ENCODE measurements around the gene SEC16A. TPM values are rescaled to one million over a fixed set of nuclear protein-coding genes. Genes with fewer than 3 reads are reported as not detected.
"Not testable (repeated sequence)": the region's sequence is repeated elsewhere in the genome, so short reads cannot be mapped to it uniquely, and the experiment has no call there.

The SEC16A gene
- total RNA-seq, 2 donors from 2014 or later = 35.3 to 75.8 TPM

DNA sequence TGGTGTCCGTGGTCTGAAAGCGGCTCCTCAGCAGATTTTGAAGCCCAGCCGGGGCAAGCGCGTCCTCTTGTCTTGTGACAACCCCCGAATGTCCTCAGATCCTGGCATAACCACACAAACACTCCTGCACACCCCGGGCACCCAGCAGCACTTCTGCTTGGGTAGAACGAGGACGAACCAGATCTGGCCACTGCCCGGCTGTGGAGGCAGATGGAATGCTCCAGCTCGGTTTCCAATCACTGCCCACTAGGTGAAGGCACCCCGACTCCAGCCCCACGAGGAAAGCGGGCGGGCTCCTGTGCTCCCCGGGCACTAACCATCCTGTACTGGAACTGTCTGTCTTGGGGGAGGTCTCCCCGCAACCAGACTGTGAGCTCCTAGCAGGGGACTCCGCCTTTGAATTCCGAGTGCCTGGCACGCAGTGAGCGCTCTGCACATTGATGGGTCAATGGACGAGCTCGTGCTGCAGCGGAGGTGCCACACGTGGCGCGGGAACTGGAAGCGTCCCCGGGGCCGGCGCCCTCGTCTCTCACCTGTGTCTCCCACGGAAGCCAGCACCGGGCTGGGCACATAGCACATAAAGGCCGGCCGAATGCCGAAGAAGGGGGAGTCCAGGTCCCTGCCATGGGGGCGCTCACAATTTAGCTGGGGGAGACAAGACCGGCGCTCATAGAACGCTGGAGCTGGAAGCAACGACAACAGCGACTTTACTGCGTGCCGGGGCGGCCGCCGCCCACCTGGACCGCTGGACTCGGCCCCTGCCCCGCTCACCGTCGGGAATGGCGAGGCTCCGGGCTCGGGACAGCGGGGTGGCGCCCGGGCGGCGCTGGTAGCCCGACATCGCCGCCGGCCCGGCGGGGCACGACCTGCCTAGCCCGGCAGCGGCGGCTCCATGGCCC, 73.0 kb downstream of the SEC16A start:
- TF ChIP-seq POLR2A (IDR thresholded peaks at IDR 0.05) = peak in 1 of 3 donors; percentile 39
- TF ChIP-seq, protein P1, sequence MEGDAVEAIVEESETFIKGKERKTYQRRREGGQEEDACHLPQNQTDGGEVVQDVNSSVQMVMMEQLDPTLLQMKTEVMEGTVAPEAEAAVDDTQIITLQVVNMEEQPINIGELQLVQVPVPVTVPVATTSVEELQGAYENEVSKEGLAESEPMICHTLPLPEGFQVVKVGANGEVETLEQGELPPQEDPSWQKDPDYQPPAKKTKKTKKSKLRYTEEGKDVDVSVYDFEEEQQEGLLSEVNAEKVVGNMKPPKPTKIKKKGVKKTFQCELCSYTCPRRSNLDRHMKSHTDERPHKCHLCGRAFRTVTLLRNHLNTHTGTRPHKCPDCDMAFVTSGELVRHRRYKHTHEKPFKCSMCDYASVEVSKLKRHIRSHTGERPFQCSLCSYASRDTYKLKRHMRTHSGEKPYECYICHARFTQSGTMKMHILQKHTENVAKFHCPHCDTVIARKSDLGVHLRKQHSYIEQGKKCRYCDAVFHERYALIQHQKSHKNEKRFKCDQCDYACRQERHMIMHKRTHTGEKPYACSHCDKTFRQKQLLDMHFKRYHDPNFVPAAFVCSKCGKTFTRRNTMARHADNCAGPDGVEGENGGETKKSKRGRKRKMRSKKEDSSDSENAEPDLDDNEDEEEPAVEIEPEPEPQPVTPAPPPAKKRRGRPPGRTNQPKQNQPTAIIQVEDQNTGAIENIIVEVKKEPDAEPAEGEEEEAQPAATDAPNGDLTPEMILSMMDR (IDR thresholded peaks at IDR 0.05) = no peak

DNA sequence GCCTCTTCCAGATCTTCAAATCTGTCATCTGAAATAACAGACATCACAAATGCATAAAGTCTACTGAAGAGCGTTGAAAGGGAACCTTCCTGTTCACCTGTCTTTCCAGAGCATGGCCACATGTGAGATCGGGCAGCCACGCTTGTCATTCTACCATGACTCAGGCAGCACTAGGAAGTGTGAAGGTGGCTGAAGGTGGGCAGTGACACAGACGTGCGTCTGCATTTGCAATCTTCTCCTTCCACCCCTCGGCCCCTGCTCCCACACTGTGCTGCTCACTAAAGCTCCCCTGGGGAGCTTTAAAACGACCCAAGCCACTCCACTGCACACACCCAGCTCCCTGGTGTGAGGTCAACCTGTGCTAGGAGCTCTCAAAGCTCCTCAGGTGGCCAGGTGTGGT, 74.9 kb downstream of the SEC16A start:
- no peaks in the 10 kb centered on the region for H3K27me3 ChIP-seq
- no peak for TF ChIP-seq POLR2A (IDR thresholded peaks at IDR 0.05)
- TF ChIP-seq, protein P1 (IDR thresholded peaks at IDR 0.05) = no peak
- H3K4me1 ChIP-seq = peaks cover 27% of the 10 kb centered on the region
- no peak overlapping the region for H3K4me3 ChIP-seq
- H3K9me3 ChIP-seq = no peaks in the 10 kb centered on the region
- H3K27ac ChIP-seq = no peak overlapping the region
- DNase-seq (no peak), ATAC-seq (no peak)
- H3K36me3 ChIP-seq (replicated peaks in 1 of 2; ENCODE audit: insufficient read depth in 1 of 2, low read depth in 2 of 2) = peaks cover 0 to 7% of the 10 kb centered on the region in 2 donors
- 87% methylated on average over 7 of the region's 7 CpGs for WGBS, 2 donors
- intact Hi-C loops (cut with DNase I) = no loop called here

More for the DNA sequence above, 73.0 kb downstream of the SEC16A start:
- Histone ChIP-seq H3K9me3 (no peaks in the 10 kb centered on the region), H3K27ac (peak overlapping the region; percentile 41 to 82 (median 70)), H3K36me3 (replicated peaks in 1 of 2; ENCODE audit: insufficient read depth in 1 of 2, low read depth in 2 of 2) (peaks cover 0 to 16% of the 10 kb centered on the region in 2 donors), H3K4me3 (peak overlapping the region; percentile 52 to 55), H3K27me3 (no peaks in the 10 kb centered on the region), H3K4me1 (peaks cover 27% of the 10 kb centered on the region)
- ATAC-seq (peak; percentile 37), DNase-seq (peak; percentile 31 to 43 (median 39))
- intact Hi-C loops (cut with DNase I) = no loop called here
- WGBS, 2 donors = 12 to 40% methylated on average over 8 to 66 of the region's 71 CpGs

DNA sequence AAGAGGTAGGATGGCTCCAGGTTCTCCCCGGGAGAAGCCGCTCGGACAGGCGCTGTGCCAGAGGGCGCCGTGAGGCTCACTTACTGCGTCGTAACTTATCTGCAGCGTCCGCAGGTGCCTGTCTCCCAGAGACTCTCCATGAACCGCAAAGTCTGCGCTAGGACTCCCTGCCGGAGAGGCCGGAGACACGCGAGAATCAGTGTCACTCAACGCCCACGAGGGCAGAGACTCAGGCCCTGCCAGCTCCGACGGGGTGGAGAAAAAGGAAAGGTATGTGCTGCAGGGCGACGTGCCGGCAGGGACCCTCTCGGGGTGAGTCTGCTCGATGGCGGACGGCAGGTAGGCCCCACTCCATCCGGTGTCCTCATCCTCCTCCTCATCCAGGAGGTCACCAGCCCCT, 75.8 kb downstream of the SEC16A start:
- H3K4me1 ChIP-seq = peaks cover 27% of the 10 kb centered on the region
- DNase-seq; H3K36me3 ChIP-seq (replicated peaks in 1 of 2; ENCODE audit: insufficient read depth in 1 of 2, low read depth in 2 of 2); H3K4me3 ChIP-seq; ATAC-seq; H3K27me3 ChIP-seq; H3K9me3 ChIP-seq; intact Hi-C loops (cut with DNase I); H3K27ac ChIP-seq: not testable (repeated sequence)
- WGBS, 2 donors = 90 to 92% methylated on average over 27 to 28 of the region's 28 CpGs

DNA sequence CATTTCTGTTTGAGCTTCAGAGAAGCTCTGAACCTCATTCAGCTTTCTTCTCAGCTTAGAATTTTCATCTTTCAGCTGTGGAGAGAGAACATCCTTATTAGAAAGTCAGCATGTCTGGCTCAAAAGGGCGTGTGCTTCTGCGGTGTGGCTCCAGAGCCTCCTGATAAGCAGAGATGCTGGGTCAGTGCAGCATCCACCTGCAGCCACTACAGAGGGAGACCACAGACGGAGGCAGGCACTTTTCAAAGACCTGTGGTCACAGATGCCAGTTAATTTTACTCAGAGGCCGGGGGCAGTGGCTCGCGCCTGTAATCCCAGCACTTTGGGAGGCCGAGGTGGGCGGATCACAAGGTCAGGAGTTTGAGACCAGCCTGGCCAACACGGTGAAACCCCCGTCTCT, 76.9 kb downstream of the SEC16A start:
- H3K4me3 ChIP-seq; H3K36me3 ChIP-seq (replicated peaks in 1 of 2; ENCODE audit: insufficient read depth in 1 of 2, low read depth in 2 of 2); DNase-seq; intact Hi-C loops (cut with DNase I); H3K9me3 ChIP-seq; H3K27me3 ChIP-seq; ATAC-seq; H3K27ac ChIP-seq: not testable (repeated sequence)
- WGBS, 2 donors = 91 to 93% methylated on average over 9 to 10 of the region's 10 CpGs
- H3K4me1 ChIP-seq = peaks cover 15% of the 10 kb centered on the region

DNA sequence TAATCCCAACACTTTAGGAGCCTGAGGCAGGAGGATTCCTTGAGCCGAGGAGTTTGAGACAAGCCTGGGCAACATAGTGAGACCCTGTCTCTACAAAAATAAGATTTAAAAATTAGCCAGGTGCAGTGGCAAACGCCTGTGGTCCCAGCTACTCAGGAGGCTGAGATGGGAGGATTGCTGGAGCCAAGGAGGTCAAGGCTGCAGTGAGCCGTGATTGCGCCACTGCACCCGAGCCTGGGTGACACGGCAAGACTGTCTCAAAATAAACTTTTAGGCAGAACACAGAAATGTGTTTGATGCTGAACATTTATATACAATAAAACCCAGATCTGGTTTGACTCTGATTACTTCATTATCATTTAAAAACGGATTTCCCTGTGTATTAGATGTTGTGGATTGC, 77.4 kb downstream of the SEC16A start:
- Histone ChIP-seq H3K27ac (no peak overlapping the region), H3K36me3 (replicated peaks in 1 of 2; ENCODE audit: insufficient read depth in 1 of 2, low read depth in 2 of 2) (peaks cover 0 to 7% of the 10 kb centered on the region in 2 donors), H3K4me3 (no peak overlapping the region), H3K9me3 (no peaks in the 10 kb centered on the region), H3K27me3 (no peaks in the 10 kb centered on the region), H3K4me1 (peaks cover 18% of the 10 kb centered on the region)
- DNase-seq = no peak
- ATAC-seq = no peak
- intact Hi-C loops (cut with DNase I) = no loop called here
- no peak for TF ChIP-seq POLR2A (IDR thresholded peaks at IDR 0.05)
- TF ChIP-seq, protein P1 (IDR thresholded peaks at IDR 0.05) = no peak
- WGBS, 2 donors = 80 to 81% methylated on average over 7 of the region's 7 CpGs

Data from body of pancreas (tissue), 4 donors.